Measurements from ENCODE around the gene NDST1.
"Not testable (repeated sequence)": the region's sequence is repeated elsewhere in the genome, so short reads cannot be mapped to it uniquely, and the experiment has no call there.

Gene NDST1

GRCh38 chr5:150507474-150508276 lies at the start of gene NDST1:
Gene NDST1 (plus strand): TSS chr5:150508131. CDS start chr5:150521255, 13,124 bp downstream.
- Mint-ChIP-seq H3K36me3 (ENCODE audit: low read depth) (no peaks in the 10 kb centered on the region), H3K4me3 (no peak within 1 kb of the TSS), H3K27me3 (ENCODE audit: low read depth) (no peaks in the 10 kb centered on the region), H3K27ac (no peak within 1 kb of the TSS), H3K9me3 (no peaks in the 10 kb centered on the region), H3K4me1 (ENCODE audit: low read depth) (no peaks in the 10 kb centered on the region)

GRCh38 chr5:150458802-150459557 lies 49.0 kb upstream of the NDST1 start:
- Mint-ChIP-seq H3K4me3 (no peak overlapping the region), H3K27ac (no peak overlapping the region), H3K9me3 (no peaks in the 10 kb centered on the region), H3K36me3 (ENCODE audit: low read depth) (no peaks in the 10 kb centered on the region), H3K4me1 (ENCODE audit: low read depth) (peaks cover 13% of the 10 kb centered on the region), H3K27me3 (ENCODE audit: low read depth) (no peaks in the 10 kb centered on the region)

GRCh38 chr5:150460781-150461180 lies 47.1 kb upstream of the NDST1 start:
- Mint-ChIP-seq H3K4me1 (ENCODE audit: low read depth) (peaks cover 13% of the 10 kb centered on the region), H3K27ac (peak overlapping the region; percentile 16)

GRCh38 chr5:150461231-150461630 lies 46.7 kb upstream of the NDST1 start:
- Mint-ChIP-seq H3K27ac (no peak overlapping the region), H3K9me3 (no peaks in the 10 kb centered on the region), H3K36me3 (ENCODE audit: low read depth) (no peaks in the 10 kb centered on the region), H3K4me1 (ENCODE audit: low read depth) (peaks cover 13% of the 10 kb centered on the region), H3K27me3 (ENCODE audit: low read depth) (no peaks in the 10 kb centered on the region), H3K4me3 (no peak overlapping the region)

More at GRCh38 chr5:150460781-150461180, 47.1 kb upstream of the NDST1 start:
- no peaks in the 10 kb centered on the region for H3K36me3 Mint-ChIP-seq (ENCODE audit: low read depth)
- H3K27me3 Mint-ChIP-seq (ENCODE audit: low read depth), result no peaks in the 10 kb centered on the region
- no peak overlapping the region for H3K4me3 Mint-ChIP-seq
- no peaks in the 10 kb centered on the region for H3K9me3 Mint-ChIP-seq

- H3K36me3 Mint-ChIP-seq (ENCODE audit: low read depth), result no peaks in the 10 kb centered on the region
- H3K4me1 Mint-ChIP-seq (ENCODE audit: low read depth), result no peaks in the 10 kb centered on the region
- H3K4me3 Mint-ChIP-seq, result no peak overlapping the region
- H3K9me3 Mint-ChIP-seq, result no peaks in the 10 kb centered on the region
- no peak overlapping the region for H3K27ac Mint-ChIP-seq
- no peaks in the 10 kb centered on the region for H3K27me3 Mint-ChIP-seq (ENCODE audit: low read depth)
Measured at GRCh38 chr5:150464554-150465012, 43.3 kb upstream of the NDST1 start.

GRCh38 chr5:150465927-150466326 lies 42.0 kb upstream of the NDST1 start:
- H3K27ac Mint-ChIP-seq, result no peak overlapping the region
- H3K36me3 Mint-ChIP-seq (ENCODE audit: low read depth), result no peaks in the 10 kb centered on the region
- H3K4me1 Mint-ChIP-seq (ENCODE audit: low read depth), result no peaks in the 10 kb centered on the region
- H3K9me3 Mint-ChIP-seq, result no peaks in the 10 kb centered on the region
- no peak overlapping the region for H3K4me3 Mint-ChIP-seq
- H3K27me3 Mint-ChIP-seq (ENCODE audit: low read depth), result no peaks in the 10 kb centered on the region

GRCh38 chr5:150468206-150468605 lies 39.7 kb upstream of the NDST1 start:
- no peaks in the 10 kb centered on the region for H3K9me3 Mint-ChIP-seq
- H3K36me3 Mint-ChIP-seq (ENCODE audit: low read depth), result no peaks in the 10 kb centered on the region

GRCh38 chr5:150469718-150470469 lies 38.0 kb upstream of the NDST1 start:
- H3K36me3 Mint-ChIP-seq (ENCODE audit: low read depth), result no peaks in the 10 kb centered on the region
- no peak overlapping the region for H3K27ac Mint-ChIP-seq
- no peak overlapping the region for H3K4me3 Mint-ChIP-seq
- no peaks in the 10 kb centered on the region for H3K9me3 Mint-ChIP-seq
- H3K4me1 Mint-ChIP-seq (ENCODE audit: low read depth), result no peaks in the 10 kb centered on the region
- H3K27me3 Mint-ChIP-seq (ENCODE audit: low read depth), result no peaks in the 10 kb centered on the region

More at GRCh38 chr5:150468206-150468605, 39.7 kb upstream of the NDST1 start:
- H3K27ac Mint-ChIP-seq, result no peak overlapping the region
- no peaks in the 10 kb centered on the region for H3K27me3 Mint-ChIP-seq (ENCODE audit: low read depth)
- no peaks in the 10 kb centered on the region for H3K4me1 Mint-ChIP-seq (ENCODE audit: low read depth)
- H3K4me3 Mint-ChIP-seq, result no peak overlapping the region

- H3K36me3 Mint-ChIP-seq (ENCODE audit: low read depth), result no peaks in the 10 kb centered on the region
- no peaks in the 10 kb centered on the region for H3K9me3 Mint-ChIP-seq
- H3K4me1 Mint-ChIP-seq (ENCODE audit: low read depth), result no peaks in the 10 kb centered on the region
- no peaks in the 10 kb centered on the region for H3K27me3 Mint-ChIP-seq (ENCODE audit: low read depth)
- H3K4me3 Mint-ChIP-seq, result no peak overlapping the region
- H3K27ac Mint-ChIP-seq, result no peak overlapping the region
Measured at GRCh38 chr5:150473673-150474358, 34.1 kb upstream of the NDST1 start.

GRCh38 chr5:150476568-150476967 lies 31.4 kb upstream of the NDST1 start:
- H3K36me3 Mint-ChIP-seq (ENCODE audit: low read depth); H3K27me3 Mint-ChIP-seq (ENCODE audit: low read depth); H3K4me3 Mint-ChIP-seq; H3K9me3 Mint-ChIP-seq; H3K27ac Mint-ChIP-seq; H3K4me1 Mint-ChIP-seq (ENCODE audit: low read depth): not testable (repeated sequence)

- H3K9me3 Mint-ChIP-seq, result no peaks in the 10 kb centered on the region
- no peak overlapping the region for H3K4me3 Mint-ChIP-seq
- no peak overlapping the region for H3K27ac Mint-ChIP-seq
- peaks cover 13% of the 10 kb centered on the region for H3K27me3 Mint-ChIP-seq (ENCODE audit: low read depth)
- H3K4me1 Mint-ChIP-seq (ENCODE audit: low read depth), result no peaks in the 10 kb centered on the region
- H3K36me3 Mint-ChIP-seq (ENCODE audit: low read depth), result no peaks in the 10 kb centered on the region
Measured at GRCh38 chr5:150479416-150479815, 28.5 kb upstream of the NDST1 start.

GRCh38 chr5:150481708-150481965 lies 26.3 kb upstream of the NDST1 start:
- no peak overlapping the region for H3K4me3 Mint-ChIP-seq
- no peaks in the 10 kb centered on the region for H3K9me3 Mint-ChIP-seq
- H3K4me1 Mint-ChIP-seq (ENCODE audit: low read depth), result no peaks in the 10 kb centered on the region
- H3K36me3 Mint-ChIP-seq (ENCODE audit: low read depth), result no peaks in the 10 kb centered on the region
- H3K27ac Mint-ChIP-seq, result no peak overlapping the region
- H3K27me3 Mint-ChIP-seq (ENCODE audit: low read depth), result peaks cover 20% of the 10 kb centered on the region

GRCh38 chr5:150481972-150482406 lies 25.9 kb upstream of the NDST1 start:
- Mint-ChIP-seq H3K4me1 (ENCODE audit: low read depth) (no peaks in the 10 kb centered on the region), H3K27ac (no peak overlapping the region), H3K36me3 (ENCODE audit: low read depth) (no peaks in the 10 kb centered on the region), H3K9me3 (no peaks in the 10 kb centered on the region), H3K27me3 (ENCODE audit: low read depth) (peaks cover 21% of the 10 kb centered on the region), H3K4me3 (no peak overlapping the region)

- H3K27ac Mint-ChIP-seq, result no peak overlapping the region
- peaks cover 31% of the 10 kb centered on the region for H3K27me3 Mint-ChIP-seq (ENCODE audit: low read depth)
- no peaks in the 10 kb centered on the region for H3K9me3 Mint-ChIP-seq
- H3K4me1 Mint-ChIP-seq (ENCODE audit: low read depth), result no peaks in the 10 kb centered on the region
- peak overlapping the region; percentile 51 for H3K4me3 Mint-ChIP-seq
- H3K36me3 Mint-ChIP-seq (ENCODE audit: low read depth), result no peaks in the 10 kb centered on the region
Measured at GRCh38 chr5:150484964-150485692, 22.8 kb upstream of the NDST1 start.

All from T-helper 1 cell treated with Interleukin-12 subunit alpha and Interleukin-12 subunit beta and Interleukin-4 antibody, amounts not matched to agents 30 μg/mL and 1 μg/mL, for 36 hours (primary cell).